GM10248 (cell line): ENCODE measurements around the gene STAB2.

Experiments
- CTCF ChIA-PET: fragments of 300-600 bp; sonication (Branson Sonifier 250); formaldehyde crosslinking; extraction: SDS; loops from one replicate; lab custom pipeline; 2021; ENCODE audit warnings: antibody characterized with exemption; lab: Yijun Ruan, JAX
- POLR2A ChIA-PET: fragments of 350-650 bp; sonication (Branson Sonifier 250); formaldehyde crosslinking; extraction: SDS; loops from one replicate; lab custom pipeline; 2020; ENCODE audit warnings: antibody characterized with exemption; lab: Yijun Ruan, JAX
- DNase-seq: peaks from one replicate; pipeline ENCODE4 v3.0.0; 2012; ENCODE audit errors: extremely low spot score
- TF ChIP-seq, protein P1 (sequence below): IDR thresholded peaks from 2 replicates; pipeline ENCODE4 v1.5.1; 2012; ENCODE audit warnings: mild to moderate bottlenecking, low read depth; ENCODE audit errors: extremely low read depth, missing control alignments, control extremely low read depth

The STAB2 gene

DNA sequence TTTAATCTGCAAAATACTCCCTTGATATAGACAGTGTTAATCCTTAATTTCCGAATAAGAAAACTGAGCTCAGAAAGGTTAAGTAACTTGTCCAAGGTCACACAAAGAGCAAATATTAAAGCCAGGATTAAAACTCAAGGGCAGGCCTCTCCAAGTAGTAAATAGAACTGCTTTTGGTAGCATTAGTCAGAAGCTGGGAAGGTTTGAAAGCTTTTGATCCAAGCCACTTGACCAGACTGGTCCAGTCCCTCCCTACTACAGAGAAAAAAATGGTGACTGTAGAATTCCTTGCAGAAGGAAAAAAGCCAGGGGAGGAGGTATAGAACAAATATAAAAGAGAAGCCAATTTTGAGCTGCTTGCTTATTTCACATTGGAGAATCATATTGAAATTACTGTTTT, 142.4 kb downstream of the STAB2 start:
- TF ChIP-seq, protein P1, sequence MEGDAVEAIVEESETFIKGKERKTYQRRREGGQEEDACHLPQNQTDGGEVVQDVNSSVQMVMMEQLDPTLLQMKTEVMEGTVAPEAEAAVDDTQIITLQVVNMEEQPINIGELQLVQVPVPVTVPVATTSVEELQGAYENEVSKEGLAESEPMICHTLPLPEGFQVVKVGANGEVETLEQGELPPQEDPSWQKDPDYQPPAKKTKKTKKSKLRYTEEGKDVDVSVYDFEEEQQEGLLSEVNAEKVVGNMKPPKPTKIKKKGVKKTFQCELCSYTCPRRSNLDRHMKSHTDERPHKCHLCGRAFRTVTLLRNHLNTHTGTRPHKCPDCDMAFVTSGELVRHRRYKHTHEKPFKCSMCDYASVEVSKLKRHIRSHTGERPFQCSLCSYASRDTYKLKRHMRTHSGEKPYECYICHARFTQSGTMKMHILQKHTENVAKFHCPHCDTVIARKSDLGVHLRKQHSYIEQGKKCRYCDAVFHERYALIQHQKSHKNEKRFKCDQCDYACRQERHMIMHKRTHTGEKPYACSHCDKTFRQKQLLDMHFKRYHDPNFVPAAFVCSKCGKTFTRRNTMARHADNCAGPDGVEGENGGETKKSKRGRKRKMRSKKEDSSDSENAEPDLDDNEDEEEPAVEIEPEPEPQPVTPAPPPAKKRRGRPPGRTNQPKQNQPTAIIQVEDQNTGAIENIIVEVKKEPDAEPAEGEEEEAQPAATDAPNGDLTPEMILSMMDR: no peak
- no peak for DNase-seq
- POLR2A ChIA-PET: no interaction called here
- CTCF ChIA-PET: interaction anchor here (1.1 to 1.5 kb wide), 2 partner anchors 9 to 12 kb away, joined by 3 to 4 read pairs; no protein-coding TSS in a partner anchor

DNA sequence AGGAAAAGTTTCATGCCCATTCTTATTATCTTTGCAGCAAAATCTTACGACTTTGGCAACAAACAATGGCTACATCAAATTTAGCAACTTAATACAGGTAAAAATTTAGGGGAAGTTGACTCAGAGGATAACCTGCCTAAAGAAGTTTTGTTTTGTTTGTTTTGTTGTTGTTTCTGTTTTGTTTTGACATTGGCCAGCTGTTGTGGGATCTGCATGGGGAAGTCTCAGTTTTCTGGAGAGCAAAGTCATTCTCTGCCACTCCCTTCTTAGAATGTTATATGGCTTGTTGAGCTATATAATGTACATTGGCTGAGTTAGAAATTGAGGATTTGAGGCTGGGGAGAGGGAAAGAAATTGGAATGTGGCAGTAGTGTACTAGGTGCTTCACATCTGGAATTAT, 144.5 kb downstream of the STAB2 start:
- POLR2A ChIA-PET: no interaction called here
- DNase-seq: no peak
- CTCF ChIA-PET: no interaction called here
- TF ChIP-seq, protein P1: no peak

DNA sequence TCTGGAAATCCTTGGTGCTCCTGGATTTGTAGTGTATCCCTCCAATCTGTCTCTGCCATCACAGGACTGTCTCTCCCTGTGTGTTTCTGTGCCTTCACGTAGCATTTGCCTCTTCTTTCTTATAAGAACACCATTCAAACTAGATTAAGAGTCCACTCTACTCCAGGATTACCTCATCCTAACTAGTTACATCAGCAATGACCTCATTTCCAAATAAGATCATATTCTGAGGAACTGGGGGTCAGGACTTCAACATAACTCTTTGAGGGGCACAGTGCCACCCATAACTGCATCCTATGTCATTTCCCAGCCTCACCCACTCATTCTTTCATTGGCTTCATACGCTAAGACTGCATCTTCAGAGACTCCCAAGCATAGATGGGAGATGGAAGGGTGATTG, 147.8 kb downstream of the STAB2 start:
- TF ChIP-seq, protein P1: no peak
- ChIA-PET POLR2A (no interaction called here), CTCF (no interaction called here)
- DNase-seq: no peak

DNA sequence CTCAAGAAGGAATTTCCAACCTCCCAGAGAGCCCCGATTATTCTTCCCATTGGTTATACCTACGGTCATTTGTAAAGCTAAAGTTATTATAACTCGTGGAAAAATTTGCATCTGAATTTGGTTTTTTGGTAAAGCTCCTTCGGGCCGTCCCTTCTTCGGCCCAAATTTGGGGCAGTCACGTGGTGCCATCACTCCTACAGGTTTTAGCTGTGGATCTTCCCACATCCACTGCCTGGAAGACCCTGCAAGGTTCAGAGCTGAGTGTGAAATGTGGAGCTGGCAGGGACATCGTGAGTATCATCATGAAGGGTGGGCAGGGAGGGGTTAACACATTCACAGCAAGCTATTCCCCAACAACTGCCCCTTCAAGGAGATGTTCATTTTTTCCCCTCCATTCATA, 148.2 kb downstream of the STAB2 start:
- ChIA-PET POLR2A (no interaction called here), CTCF (no interaction called here)

DNA sequence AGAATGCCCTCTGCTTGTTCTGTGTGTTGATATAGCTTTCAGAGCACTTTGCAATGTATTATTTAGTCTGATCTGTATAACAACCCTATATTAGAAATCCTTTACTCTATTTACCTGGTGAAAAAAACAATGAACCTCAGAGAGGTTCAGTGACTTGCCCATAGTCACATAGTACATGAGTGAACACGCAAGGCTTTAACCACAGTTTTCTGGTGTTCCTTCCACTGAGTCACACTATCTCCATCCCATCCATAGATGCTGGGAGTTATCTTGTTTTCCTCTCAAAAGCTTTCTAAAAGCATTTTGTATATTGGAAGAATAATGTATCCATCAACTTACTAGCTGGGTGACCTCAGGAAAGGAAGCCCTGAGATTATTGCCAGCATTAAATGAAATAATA, 149.5 kb downstream of the STAB2 start:
- ChIA-PET POLR2A (no interaction called here), CTCF (interaction anchor here (1.5 kb wide), 1 partner anchor 17 kb away, joined by 3 read pairs; no protein-coding TSS in a partner anchor)
- TF ChIP-seq, protein P1: no peak
- DNase-seq: no peak

More for the DNA sequence above, 148.2 kb downstream of the STAB2 start:
- DNase-seq: no peak
- TF ChIP-seq, protein P1: no peak

DNA sequence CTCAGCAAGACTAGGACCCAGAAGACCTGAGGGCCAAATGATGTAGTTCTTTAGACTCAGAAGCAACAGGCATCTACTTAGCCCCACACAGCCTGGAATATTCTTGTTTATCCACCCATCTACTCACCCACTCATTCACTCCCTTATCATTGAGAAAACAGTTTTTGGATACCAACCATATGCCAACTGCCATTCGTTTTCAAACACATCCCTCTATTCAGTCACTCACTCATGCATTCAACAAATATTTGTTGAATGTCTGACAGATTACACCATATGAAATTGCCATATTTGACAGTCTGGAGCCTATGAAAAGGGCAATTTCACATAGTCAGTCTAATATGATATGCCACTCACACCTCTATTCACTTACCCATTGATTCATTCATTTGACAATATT, 150.8 kb downstream of the STAB2 start:
- TF ChIP-seq, protein P1: no peak
- POLR2A ChIA-PET: no interaction called here
- no peak for DNase-seq
- CTCF ChIA-PET: no interaction called here
